Gastroesophageal sphincter (tissue), 4 donors: ENCODE results near the gene KPNB1. TPM values are rescaled to one million over a fixed set of nuclear protein-coding genes. Genes with fewer than 3 reads are reported as not detected.

Experiments used
- ATAC-seq: fragments of 150-250 bp; one replicate; pipeline ENCODE4 v1.9.1; 2016; ENCODE audit warnings: mild to moderate bottlenecking, moderate library complexity
- H3K27ac ChIP-seq, 4 donors: fragments of 200-600 bp; sonication (generic) in 3 of 4; 1 replicate in 3 of 4; 2 replicates in 1 of 4; pipeline ENCODE4 v1.5.1; 2016 to 2019
- H3K27me3 ChIP-seq: fragments of 200-600 bp; sonication (generic); one replicate; pipeline ENCODE4 v1.5.1; 2019
- H3K36me3 ChIP-seq, 2 donors: fragments of 200-600 bp; sonication (generic); one replicate each; pipeline ENCODE4 v1.5.1; 2019; ENCODE audit warnings: control low read depth in 1 of 2
- H3K4me1 ChIP-seq, 3 donors: fragments of 200-600 bp; sonication (generic); 1 replicate in 2 of 3; 2 replicates in 1 of 3; pipeline ENCODE4 v1.5.1; 2016 to 2019; ENCODE audit warnings: control low read depth in 2 of 3
- H3K4me3 ChIP-seq, 2 donors: fragments of 200-600 bp; sonication (generic); one replicate each; pipeline ENCODE4 v1.5.1; 2019; ENCODE audit warnings: mild to moderate bottlenecking in 1 of 2, moderate library complexity in 1 of 2
- H3K9me3 ChIP-seq, 3 donors: fragments of 200-600 bp; sonication (generic); one replicate each; pipeline ENCODE4 v1.5.1; 2017 to 2019; ENCODE audit warnings: control low read depth in 2 of 3
- CTCF ChIP-seq, 4 experiments: fragments of 200-600 bp in 2 of 4; fragments of 450-650 bp in 2 of 4; sonication (generic) in 1 of 4; IDR thresholded peaks; one replicate each; pipeline ENCODE4 v1.5.1; 2017 to 2019; ENCODE audit warnings: antibody characterized with exemption in 4 of 4, mild to moderate bottlenecking in 2 of 4, moderate library complexity in 2 of 4
- EP300 ChIP-seq: sonication (generic); formaldehyde crosslinking; IDR thresholded peaks from one replicate; pipeline ENCODE4 v1.6.1; 2017; ENCODE audit warnings: antibody characterized with exemption, mild to moderate bottlenecking
- POLR2A ChIP-seq, 2 donors: fragments of 450-650 bp; IDR thresholded peaks; one replicate each; pipeline ENCODE4 v1.6.1; 2017; ENCODE audit warnings: antibody characterized with exemption in 2 of 2, mild to moderate bottlenecking in 2 of 2, moderate library complexity in 1 of 2
- POLR2AphosphoS5 ChIP-seq: sonication (generic); formaldehyde crosslinking; IDR thresholded peaks from one replicate; pipeline ENCODE4 v1.6.1; 2017; ENCODE audit warnings: antibody characterized with exemption
- WGBS, 2 donors: methylation state at CpG; one replicate each; pipeline ENCODE4 v1.1.5; 2018; ENCODE audit warnings: low coverage in 1 of 2; 5-methylcytosine and 5-hydroxymethylcytosine counted together
- total RNA-seq, 4 donors: library from RNA; depleted of rRNA; stranded (reverse); fragments of >200 nt; gene quantifications; one replicate each; pipeline ENCODE4 v1.1.0, GENCODE V29; 2016

The KPNB1 gene
- total RNA-seq, 4 donors from 2014 or later: 192 to 215 (median 211) TPM

GRCh38 chr17:47607481-47607880, 42.2 kb upstream of the KPNB1 start:
- no peaks in the 10 kb centered on the region for H3K9me3 ChIP-seq
- H3K27ac ChIP-seq: peak overlapping the region in 1 of 4 donors; percentile 3
- H3K27me3 ChIP-seq: no peaks in the 10 kb centered on the region
- WGBS, 2 donors: 91% methylated on average over 3 of the region's 3 CpGs
- TF ChIP-seq EP300 (no peak), POLR2A (IDR thresholded peaks at IDR 0.05) (no peak), CTCF (IDR thresholded peaks at IDR 0.05) (no peak), POLR2AphosphoS5 (no peak)
- H3K36me3 ChIP-seq: peaks cover 3 to 85% of the 10 kb centered on the region in 2 donors
- peaks cover 0 to 28% (median 0%) of the 10 kb centered on the region in 3 donors for H3K4me1 ChIP-seq
- H3K4me3 ChIP-seq: no peak overlapping the region
- ATAC-seq: no peak

- 65 to 86% methylated on average over 3 to 4 of the region's 5 CpGs for WGBS, 2 donors
- H3K4me1 ChIP-seq: peaks cover 0 to 6% (median 0%) of the 10 kb centered on the region in 3 donors
- peaks cover 3 to 77% of the 10 kb centered on the region in 2 donors for H3K36me3 ChIP-seq
- H3K9me3 ChIP-seq: no peaks in the 10 kb centered on the region
- no peak overlapping the region for H3K27ac ChIP-seq
- no peak for ATAC-seq
- H3K27me3 ChIP-seq: no peaks in the 10 kb centered on the region
- no peak overlapping the region for H3K4me3 ChIP-seq
- TF ChIP-seq POLR2A (IDR thresholded peaks at IDR 0.05) (no peak), CTCF (IDR thresholded peaks at IDR 0.05) (no peak), EP300 (no peak), POLR2AphosphoS5 (no peak)
These were observed 38.1 kb upstream of the KPNB1 start for GRCh38 chr17:47611372-47612350.

GRCh38 chr17:47615766-47616424, 33.8 kb upstream of the KPNB1 start:
- H3K4me3 ChIP-seq: no peak overlapping the region
- H3K27me3 ChIP-seq: no peaks in the 10 kb centered on the region
- peak; percentile 31 for ATAC-seq
- H3K4me1 ChIP-seq: peaks cover 0 to 36% (median 3%) of the 10 kb centered on the region in 3 donors
- H3K27ac ChIP-seq: no peak overlapping the region
- TF ChIP-seq EP300 (no peak), CTCF (IDR thresholded peaks at IDR 0.05) (peak; percentile 56 to 86 (median 72))
- peaks cover 0 to 87% of the 10 kb centered on the region in 2 donors for H3K36me3 ChIP-seq
- WGBS, 2 donors: 50 to 65% methylated on average over 4 to 8 of the region's 8 CpGs
- H3K9me3 ChIP-seq: no peaks in the 10 kb centered on the region

GRCh38 chr17:47618410-47618809, 31.3 kb upstream of the KPNB1 start:
- Histone ChIP-seq H3K4me3 (no peak overlapping the region), H3K36me3 (peaks cover 0 to 77% of the 10 kb centered on the region in 2 donors), H3K27me3 (no peaks in the 10 kb centered on the region), H3K27ac (peak overlapping the region in 3 of 4 donors; percentile 41 to 75 (median 71)), H3K9me3 (no peaks in the 10 kb centered on the region), H3K4me1 (peaks cover 7 to 61% (median 14%) of the 10 kb centered on the region in 3 donors)
- WGBS, 2 donors: 29 to 40% methylated on average over 4 of the region's 4 CpGs
- peak; percentile 19 to 34 (median 24) for TF ChIP-seq CTCF (IDR thresholded peaks at IDR 0.05)
- TF ChIP-seq POLR2A (IDR thresholded peaks at IDR 0.05): no peak
- ATAC-seq: no peak
